Measurements from ENCODE around the gene ARRDC2. TPM values are rescaled to one million over a fixed set of nuclear protein-coding genes. Genes with fewer than 3 reads are reported as not detected.

Gene ARRDC2
- total RNA-seq, 1 donor from 2014 or later, result 45.0 TPM

DNA sequence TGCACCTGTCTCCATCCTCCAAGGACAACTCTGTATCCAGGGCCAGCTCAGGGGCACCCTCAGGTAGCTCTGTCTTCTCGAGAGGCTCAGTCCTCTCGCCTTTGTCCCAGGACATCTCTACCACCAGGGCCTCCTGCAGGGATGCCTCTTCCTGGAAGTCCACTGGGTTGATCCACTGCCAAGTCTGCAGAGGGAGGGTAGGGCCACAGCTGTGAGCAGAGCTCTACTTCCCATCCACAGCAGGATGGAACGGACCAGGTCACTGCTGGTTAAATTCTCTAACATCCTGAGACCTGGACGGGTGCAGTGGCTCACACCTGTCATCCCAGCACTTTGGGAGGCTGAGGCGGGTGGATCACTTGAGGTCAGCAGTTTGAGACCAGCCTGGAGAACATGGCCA is 51.9 kb downstream of the ARRDC2 start:
- Mint-ChIP-seq H3K36me3 (ENCODE audit: low read depth) (peaks cover 21% of the 10 kb centered on the region), H3K4me1 (ENCODE audit: low read depth) (peaks cover 11% of the 10 kb centered on the region), H3K4me3 (no peak overlapping the region), H3K27me3 (ENCODE audit: insufficient read depth) (no peaks in the 10 kb centered on the region), H3K9me3 (no peaks in the 10 kb centered on the region), H3K27ac (no peak overlapping the region)
- DNase-seq (ENCODE audit: low spot score), result no peak
- intact Hi-C loops (cut with micrococcal nuclease), result no loop called here

DNA sequence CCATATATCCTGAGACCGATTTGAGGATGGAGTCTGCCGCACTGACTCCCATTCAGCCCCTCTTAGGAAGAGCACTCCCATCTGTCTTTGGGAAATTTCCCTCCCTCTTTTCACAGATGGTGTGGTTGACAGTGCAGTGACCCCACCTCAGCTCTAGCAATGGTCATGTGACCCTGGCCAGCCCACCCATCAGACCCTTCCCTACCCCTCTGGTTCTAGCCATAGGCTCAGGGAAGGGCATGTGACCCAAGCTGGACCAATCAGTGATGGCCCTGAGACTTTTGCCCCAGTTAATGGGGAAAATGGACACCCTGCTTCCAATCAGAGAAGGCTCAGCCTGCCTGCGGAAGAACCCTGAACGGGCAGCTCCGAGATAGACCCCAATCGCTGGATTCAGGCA is 52.5 kb downstream of the ARRDC2 start:
- Mint-ChIP-seq H3K27ac (no peak overlapping the region), H3K36me3 (ENCODE audit: low read depth) (peaks cover 24% of the 10 kb centered on the region), H3K9me3 (no peaks in the 10 kb centered on the region), H3K4me1 (ENCODE audit: low read depth) (peaks cover 11% of the 10 kb centered on the region), H3K27me3 (ENCODE audit: insufficient read depth) (no peaks in the 10 kb centered on the region), H3K4me3 (no peak overlapping the region)
- intact Hi-C loops (cut with micrococcal nuclease), result no loop called here
- no peak for DNase-seq (ENCODE audit: low spot score)

DNA sequence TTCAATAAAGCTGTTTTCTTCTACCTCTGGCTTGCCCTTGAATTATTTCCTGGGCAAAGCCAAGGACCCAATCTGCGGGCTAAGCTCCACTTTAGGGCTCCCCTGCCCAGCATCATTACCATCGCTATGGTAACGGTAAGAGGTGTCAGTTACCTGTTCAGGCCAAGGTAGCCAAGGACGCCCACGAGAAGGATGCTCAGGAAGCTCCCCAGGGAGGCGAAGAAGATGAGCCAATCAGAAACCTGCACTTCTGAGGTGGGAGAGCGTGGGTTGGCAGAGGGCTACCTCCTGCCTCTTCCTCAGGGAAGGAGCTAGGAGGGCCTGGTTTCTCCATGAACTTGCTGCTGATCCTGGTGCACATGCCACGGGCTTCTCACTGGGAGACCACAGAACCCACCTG is 54.1 kb downstream of the ARRDC2 start:
- no peak overlapping the region for H3K27ac Mint-ChIP-seq
- peaks cover 27% of the 10 kb centered on the region for H3K36me3 Mint-ChIP-seq (ENCODE audit: low read depth)
- H3K4me1 Mint-ChIP-seq (ENCODE audit: low read depth), result peaks cover 11% of the 10 kb centered on the region

DNA sequence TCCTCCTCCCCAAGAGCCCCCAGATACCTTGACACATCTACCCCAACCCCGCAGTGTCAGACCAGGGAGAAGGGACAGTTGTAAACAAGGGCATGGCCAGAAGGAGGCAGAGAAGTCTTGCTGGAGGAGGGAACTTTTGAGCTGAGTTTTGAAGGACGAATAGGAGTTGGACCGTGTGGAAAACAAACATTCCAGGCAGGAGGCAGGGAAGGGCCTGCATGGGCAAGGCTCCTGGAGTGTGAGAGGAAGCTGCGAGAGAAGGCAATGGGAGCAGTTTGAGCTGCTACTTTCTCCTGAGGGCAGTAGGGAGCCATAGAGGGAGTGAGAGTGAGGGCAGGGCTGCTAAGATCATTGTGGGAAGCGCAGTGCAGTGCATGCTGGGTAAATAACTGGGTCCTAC is 55.5 kb downstream of the ARRDC2 start:
- peaks cover 27% of the 10 kb centered on the region for H3K36me3 Mint-ChIP-seq (ENCODE audit: low read depth)
- intact Hi-C loops (cut with micrococcal nuclease), result loop anchor here (1.0 kb wide), 1 partner anchor 105 kb away; no protein-coding TSS in a partner anchor
- DNase-seq (ENCODE audit: low spot score), result no peak

More for the DNA sequence above, 54.1 kb downstream of the ARRDC2 start:
- intact Hi-C loops (cut with micrococcal nuclease), result no loop called here
- Mint-ChIP-seq H3K9me3 (no peaks in the 10 kb centered on the region), H3K4me3 (no peak overlapping the region), H3K27me3 (ENCODE audit: insufficient read depth) (no peaks in the 10 kb centered on the region)
- DNase-seq (ENCODE audit: low spot score), result no peak

More for the DNA sequence above, 55.5 kb downstream of the ARRDC2 start:
- Mint-ChIP-seq H3K4me1 (ENCODE audit: low read depth) (peaks cover 3% of the 10 kb centered on the region), H3K9me3 (no peaks in the 10 kb centered on the region), H3K27ac (no peak overlapping the region), H3K27me3 (ENCODE audit: insufficient read depth) (no peaks in the 10 kb centered on the region), H3K4me3 (no peak overlapping the region)

Other genes with a start within 250 kb of the ARRDC2 start
- not detected in 2 replicates for gene B3GNT3, start 213.0 kb upstream of the ARRDC2 start, total RNA-seq
- 8.7 and 9.3 TPM in 2 replicates for gene INSL3, start 186.7 kb upstream of the ARRDC2 start, total RNA-seq
- gene JAK3, start 160.2 kb upstream of the ARRDC2 start, total RNA-seq, result 222 and 227 TPM in 2 replicates
- gene RPL18A, start 148.3 kb upstream of the ARRDC2 start, total RNA-seq, result 2,494 and 2,556 TPM in 2 replicates
- gene SLC5A5, start 136.2 kb upstream of the ARRDC2 start, total RNA-seq, result 1.1 TPM in 2 replicates
- gene CCDC124, start 75.2 kb upstream of the ARRDC2 start, total RNA-seq, result 122 and 128 TPM in 2 replicates
- not detected in 2 replicates for gene KCNN1, start 41.1 kb upstream of the ARRDC2 start, total RNA-seq
- gene IL12RB1, start 78.8 kb downstream of the ARRDC2 start, total RNA-seq, result 44.5 and 47.5 TPM in 2 replicates
- 16.5 and 17.6 TPM in 2 replicates for gene MAST3, start 89.6 kb downstream of the ARRDC2 start, total RNA-seq
- 14.7 and 15.6 TPM in 2 replicates for gene PIK3R2, start 145.0 kb downstream of the ARRDC2 start, total RNA-seq
- gene IFI30, start 165.6 kb downstream of the ARRDC2 start, total RNA-seq, result 45.3 and 49.9 TPM in 2 replicates
- gene MPV17L2, start 185.0 kb downstream of the ARRDC2 start, total RNA-seq, result 19.2 and 23.3 TPM in 2 replicates
- gene RAB3A, start 195.9 kb downstream of the ARRDC2 start, total RNA-seq, result 7.2 and 11.0 TPM in 2 replicates
- gene PDE4C, start 218.3 kb downstream of the ARRDC2 start, total RNA-seq, result not detected in 2 replicates

Data from activated T-helper 1 cell treated with anti-CD3 and anti-CD28 coated beads, Interleukin-12 subunit alpha, Interleukin-12 subunit beta, Interleukin-2, Interleukin-4 antibody, amounts not matched to agents 30 ng/mL and 10 ng/mL and 1 ng/mL, durations not matched to agents 14 hours and 24 hours and 36 hours (primary cell).